Measurements from ENCODE around the gene TUBGCP6. TPM values are rescaled to one million over a fixed set of nuclear protein-coding genes. Genes with fewer than 3 reads are reported as not detected.

The TUBGCP6 gene
- total RNA-seq, 1 donor from 2014 or later: 29.3 TPM

- peak; percentile 65 to 77 for DNase-seq (ENCODE audit: low spot score in 2 of 2)
- FAIRE-seq: no peak
Observed at GRCh38 chr22:50201191-50202129, 43.4 kb downstream of the TUBGCP6 start.

GRCh38 chr22:50200461-50201190 lies 44.2 kb downstream of the TUBGCP6 start, which contains the start of gene SELENOO:
Gene SELENOO (plus strand): TSS chr22:50201011. CDS start chr22:50201037, 26 bp downstream.
- no peak for FAIRE-seq
- DNase-seq (ENCODE audit: low spot score in 2 of 2): peak; percentile 100

GRCh38 chr22:50199829-50200460 lies 44.9 kb downstream of the TUBGCP6 start:
- no peak for FAIRE-seq
- DNase-seq (ENCODE audit: low spot score in 2 of 2): no peak

GRCh38 chr22:50199251-50199721 lies 45.5 kb downstream of the TUBGCP6 start:
- DNase-seq (ENCODE audit: low spot score in 2 of 2): no peak
- FAIRE-seq: no peak

- no peak for FAIRE-seq
- DNase-seq (ENCODE audit: low spot score in 2 of 2): no peak
Observed at GRCh38 chr22:50198624-50199017, 46.2 kb downstream of the TUBGCP6 start.

- FAIRE-seq: no peak
- no peak for DNase-seq (ENCODE audit: low spot score in 2 of 2)
Observed at GRCh38 chr22:50197856-50198623, 46.8 kb downstream of the TUBGCP6 start.

- DNase-seq (ENCODE audit: low spot score in 2 of 2) (no peak), FAIRE-seq (no peak)
Observed at GRCh38 chr22:50197000-50197800, 47.6 kb downstream of the TUBGCP6 start.

- DNase-seq (ENCODE audit: low spot score in 2 of 2) (no peak), FAIRE-seq (no peak)
Observed at GRCh38 chr22:50196256-50196655, 48.6 kb downstream of the TUBGCP6 start.

- FAIRE-seq: no peak
Observed at GRCh38 chr22:50194037-50194805, 50.6 kb downstream of the TUBGCP6 start.

GRCh38 chr22:50193621-50194020 lies 51.2 kb downstream of the TUBGCP6 start:
- FAIRE-seq: no peak

More at GRCh38 chr22:50194037-50194805, 50.6 kb downstream of the TUBGCP6 start:
- DNase-seq (ENCODE audit: low spot score in 2 of 2): no peak

GRCh38 chr22:50192436-50193204 lies 52.2 kb downstream of the TUBGCP6 start:
- no peak for DNase-seq (ENCODE audit: low spot score in 2 of 2)
- FAIRE-seq: no peak

More at GRCh38 chr22:50193621-50194020, 51.2 kb downstream of the TUBGCP6 start:
- no peak for DNase-seq (ENCODE audit: low spot score in 2 of 2)

- DNase-seq (ENCODE audit: low spot score in 2 of 2) (no peak), FAIRE-seq (no peak)
Observed at GRCh38 chr22:50190941-50191741, 53.7 kb downstream of the TUBGCP6 start.

GRCh38 chr22:50190182-50190940 lies 54.5 kb downstream of the TUBGCP6 start:
- no peak for DNase-seq (ENCODE audit: low spot score in 2 of 2)

GRCh38 chr22:50189849-50190181 lies 55.0 kb downstream of the TUBGCP6 start:
- FAIRE-seq: no peak
- no peak for DNase-seq (ENCODE audit: low spot score in 2 of 2)

More at GRCh38 chr22:50190182-50190940, 54.5 kb downstream of the TUBGCP6 start:
- FAIRE-seq: no peak

GRCh38 chr22:50189184-50189848 lies 55.5 kb downstream of the TUBGCP6 start:
- no peak for FAIRE-seq

More at GRCh38 chr22:50189184-50189848, 55.5 kb downstream of the TUBGCP6 start:
- no peak for DNase-seq (ENCODE audit: low spot score in 2 of 2)
